OCI-LY3 (cell line): Measurements from ENCODE around the gene FOXP3.

Experiments used
- EZH2phosphoT487 ChIP-seq: fragments of 200-600 bp; shearing (Covaris generic); IDR thresholded peaks from 2 replicates; pipeline ENCODE4 v1.6.1; 2018; ENCODE audit warnings: antibody characterized with exemption, mixed run types, low read depth
- TF ChIP-seq, protein P1 (sequence below): fragments of 200-600, 300-600 bp; sonication (generic); IDR thresholded peaks from 2 replicates; pipeline ENCODE4 v1.5.1; 2014; ENCODE audit warnings: antibody characterized with exemption, low read length, low read depth

GRCh38 chrX:49309401-49309981, 45.0 kb upstream of the FOXP3 start:
- TF ChIP-seq, protein P1, sequence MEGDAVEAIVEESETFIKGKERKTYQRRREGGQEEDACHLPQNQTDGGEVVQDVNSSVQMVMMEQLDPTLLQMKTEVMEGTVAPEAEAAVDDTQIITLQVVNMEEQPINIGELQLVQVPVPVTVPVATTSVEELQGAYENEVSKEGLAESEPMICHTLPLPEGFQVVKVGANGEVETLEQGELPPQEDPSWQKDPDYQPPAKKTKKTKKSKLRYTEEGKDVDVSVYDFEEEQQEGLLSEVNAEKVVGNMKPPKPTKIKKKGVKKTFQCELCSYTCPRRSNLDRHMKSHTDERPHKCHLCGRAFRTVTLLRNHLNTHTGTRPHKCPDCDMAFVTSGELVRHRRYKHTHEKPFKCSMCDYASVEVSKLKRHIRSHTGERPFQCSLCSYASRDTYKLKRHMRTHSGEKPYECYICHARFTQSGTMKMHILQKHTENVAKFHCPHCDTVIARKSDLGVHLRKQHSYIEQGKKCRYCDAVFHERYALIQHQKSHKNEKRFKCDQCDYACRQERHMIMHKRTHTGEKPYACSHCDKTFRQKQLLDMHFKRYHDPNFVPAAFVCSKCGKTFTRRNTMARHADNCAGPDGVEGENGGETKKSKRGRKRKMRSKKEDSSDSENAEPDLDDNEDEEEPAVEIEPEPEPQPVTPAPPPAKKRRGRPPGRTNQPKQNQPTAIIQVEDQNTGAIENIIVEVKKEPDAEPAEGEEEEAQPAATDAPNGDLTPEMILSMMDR: no peak
- TF ChIP-seq EZH2phosphoT487: no peak
